ENCODE data around the gene ADAMTSL2. TPM values are rescaled to one million over a fixed set of nuclear protein-coding genes. Genes with fewer than 3 reads are reported as not detected.

ADAMTSL2 gene
- total and polyA plus RNA-seq, 5 donors from 2014 or later: not detected

DNA sequence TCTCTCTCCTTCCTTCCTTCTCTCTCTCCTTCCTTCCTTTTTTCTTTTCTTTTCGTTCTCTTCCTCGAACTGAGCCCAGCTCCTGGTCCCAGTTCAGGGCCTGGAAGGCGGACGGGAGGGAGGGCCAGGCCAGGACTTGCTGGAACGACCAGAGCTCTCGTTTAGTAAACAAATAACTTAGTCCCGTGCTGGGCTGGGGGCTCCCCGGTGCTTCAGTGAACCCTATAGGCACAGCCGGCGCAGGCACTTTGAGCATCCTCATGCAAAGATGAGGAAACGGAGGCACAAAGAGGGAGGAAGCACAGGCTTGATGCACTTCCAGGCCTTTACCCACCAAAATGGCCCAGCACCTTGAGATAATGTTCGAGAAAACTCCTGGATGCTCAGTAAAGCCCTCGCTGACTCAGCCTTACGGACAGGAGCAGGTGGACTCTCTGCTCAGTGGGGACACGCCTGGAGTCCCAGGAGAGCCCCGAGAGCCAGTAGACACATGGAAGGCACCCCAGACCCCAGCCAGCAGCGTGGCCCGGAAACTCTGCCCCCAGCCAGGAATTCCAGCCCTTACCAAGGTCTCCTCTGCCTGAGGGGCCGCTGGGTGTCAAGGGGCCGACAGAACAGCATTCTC lies 55.8 kb downstream of the ADAMTSL2 start:
- DNase-seq (no peak), ATAC-seq (ENCODE audit: low read depth in 2 of 2) (no peak)
- no peaks in the 10 kb centered on the region for H3K36me3 Mint-ChIP-seq
- H3K36me3 ChIP-seq (ENCODE audit: control insufficient read depth, insufficient read depth, low read length): no peaks in the 10 kb centered on the region
- H3K4me3 Mint-ChIP-seq: no peak overlapping the region
- no peaks in the 10 kb centered on the region for H3K27me3 ChIP-seq (ENCODE audit: control insufficient read depth, insufficient read depth, low read length)
- H3K9me3 Mint-ChIP-seq: peaks cover 0 to 2% (median 0%) of the 10 kb centered on the region in 7 donors
- no peak overlapping the region for H3K27ac Mint-ChIP-seq
- H3K4me1 Mint-ChIP-seq: peaks cover 0 to 2% (median 0%) of the 10 kb centered on the region in 4 donors
- no peaks in the 10 kb centered on the region for H3K4me1 ChIP-seq (ENCODE audit: control insufficient read depth, insufficient read depth, low read length, poor library complexity, severe bottlenecking)
- H3K27ac ChIP-seq (ENCODE audit: insufficient read depth, low read length, poor library complexity, severe bottlenecking): no peak overlapping the region
- H3K27me3 Mint-ChIP-seq: no peaks in the 10 kb centered on the region
- no peak overlapping the region for H3K4me3 ChIP-seq (ENCODE audit: low read depth, low read length)
- no peaks in the 10 kb centered on the region for H3K9me3 ChIP-seq (ENCODE audit: control insufficient read depth in 2 of 2, low read length in 2 of 2)

DNA sequence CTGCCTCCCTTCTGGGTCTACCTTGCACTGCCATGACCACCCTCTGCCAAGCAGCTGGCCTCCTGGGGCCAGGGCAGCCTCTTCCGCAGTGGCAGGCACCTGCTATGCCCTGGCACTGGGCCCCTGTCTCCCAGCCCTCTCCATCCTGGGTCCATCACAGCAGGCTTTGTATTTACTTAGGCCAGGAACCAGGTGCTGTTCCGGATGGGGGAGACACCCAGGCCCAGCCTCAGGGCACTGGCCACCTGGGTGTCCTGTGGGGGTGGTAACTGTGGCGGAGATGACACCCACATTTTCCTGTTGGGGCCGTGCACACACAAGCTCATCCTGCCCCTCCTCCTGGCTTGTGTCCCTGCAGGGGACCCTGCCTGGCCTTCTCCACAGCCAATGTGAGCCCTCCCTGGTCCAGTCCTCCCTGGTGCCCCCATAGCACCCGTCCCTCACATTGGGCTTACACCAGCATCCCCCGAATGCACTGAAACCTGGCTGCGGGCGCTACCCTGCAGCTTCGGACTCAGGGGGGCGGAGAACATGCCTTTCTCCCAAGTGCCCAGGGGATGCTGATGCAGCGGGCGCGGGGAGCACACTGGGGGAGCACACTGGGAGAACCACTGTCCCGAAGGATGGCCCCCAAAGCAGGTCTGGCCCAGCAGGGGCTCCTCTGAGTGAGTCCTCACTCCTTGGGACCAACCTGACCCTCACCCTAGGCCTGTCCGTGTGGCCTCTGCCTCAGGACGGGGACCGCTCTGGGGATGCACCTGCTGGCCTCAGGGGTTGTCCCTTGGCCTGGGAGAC lies 56.8 kb downstream of the ADAMTSL2 start:
- no peak overlapping the region for H3K27ac ChIP-seq (ENCODE audit: insufficient read depth, low read length, poor library complexity, severe bottlenecking)
- no peaks in the 10 kb centered on the region for H3K4me1 Mint-ChIP-seq
- no peak overlapping the region for H3K27ac Mint-ChIP-seq
- DNase-seq (no peak), ATAC-seq (ENCODE audit: low read depth in 2 of 2) (no peak)
- H3K4me3 ChIP-seq (ENCODE audit: low read depth, low read length): no peak overlapping the region
- H3K27me3 ChIP-seq (ENCODE audit: control insufficient read depth, insufficient read depth, low read length): no peaks in the 10 kb centered on the region
- no peak overlapping the region for H3K4me3 Mint-ChIP-seq
- peaks cover 0 to 4% (median 0%) of the 10 kb centered on the region in 7 donors for H3K9me3 Mint-ChIP-seq
- no peaks in the 10 kb centered on the region for H3K36me3 ChIP-seq (ENCODE audit: control insufficient read depth, insufficient read depth, low read length)
- no peaks in the 10 kb centered on the region for H3K4me1 ChIP-seq (ENCODE audit: control insufficient read depth, insufficient read depth, low read length, poor library complexity, severe bottlenecking)
- H3K36me3 Mint-ChIP-seq: no peaks in the 10 kb centered on the region
- H3K27me3 Mint-ChIP-seq: peaks cover 4% of the 10 kb centered on the region
- peaks cover 0 to 4% of the 10 kb centered on the region in 2 experiments for H3K9me3 ChIP-seq (ENCODE audit: control insufficient read depth in 2 of 2, low read length in 2 of 2)

DNA sequence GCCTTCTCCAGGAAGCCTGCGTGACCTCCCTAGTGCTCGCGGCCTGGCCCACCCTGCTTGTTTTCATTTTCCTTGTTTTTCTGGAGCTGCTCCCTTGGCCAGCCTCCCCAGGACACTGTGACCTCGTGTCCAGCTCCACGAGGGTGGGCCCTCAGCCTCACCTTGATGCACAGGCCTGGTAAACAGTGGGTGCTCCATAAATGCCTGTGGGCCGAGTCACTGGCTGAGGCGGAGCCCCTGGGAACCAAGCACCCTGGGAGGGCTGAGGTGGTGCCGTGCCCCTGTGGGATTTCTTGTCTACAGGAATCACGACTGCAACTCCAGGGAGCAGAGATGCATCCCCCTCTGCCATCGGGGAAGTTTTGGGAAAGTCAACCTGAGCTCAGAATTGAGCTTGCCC lies 57.5 kb downstream of the ADAMTSL2 start:
- ATAC-seq (ENCODE audit: low read depth in 2 of 2): no peak
- H3K9me3 ChIP-seq (ENCODE audit: control insufficient read depth in 2 of 2, low read length in 2 of 2): peaks cover 5 to 11% of the 10 kb centered on the region in 2 experiments
- H3K27ac Mint-ChIP-seq: no peak overlapping the region

DNA sequence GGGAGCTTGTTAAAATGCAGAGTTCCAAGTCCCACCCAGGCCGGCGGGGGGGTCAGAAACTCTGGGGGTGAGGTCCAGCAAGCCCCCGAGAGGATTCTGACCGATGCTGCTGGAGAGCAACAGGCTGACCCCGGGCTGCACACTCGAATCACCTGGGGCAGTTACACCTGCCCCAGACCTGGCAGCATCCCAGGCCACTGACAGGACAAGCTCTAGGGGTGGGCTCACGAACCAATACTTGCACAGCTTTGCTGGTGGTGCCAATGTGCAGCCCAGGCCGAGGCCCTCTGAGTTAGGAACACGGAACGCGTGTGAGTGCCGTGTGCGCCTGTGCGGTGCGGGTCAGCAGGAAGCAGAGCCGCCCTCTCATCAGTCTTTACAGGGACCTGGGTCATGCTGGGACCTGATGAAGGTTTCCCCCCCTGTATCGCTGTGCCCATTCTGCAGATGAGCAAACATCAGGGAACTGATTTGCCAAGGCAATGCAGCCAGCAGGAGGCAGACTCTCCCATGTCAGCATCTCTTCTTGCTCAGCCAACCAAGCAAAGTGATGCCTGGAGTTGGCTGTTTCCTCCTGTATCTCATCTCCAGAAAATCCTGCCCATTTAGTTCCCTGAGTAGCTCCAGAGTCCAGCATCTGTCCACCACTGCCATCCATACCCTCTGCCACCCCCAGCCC lies 58.4 kb downstream of the ADAMTSL2 start:
- Mint-ChIP-seq H3K4me1 (no peaks in the 10 kb centered on the region), H3K9me3 (peaks cover 3 to 13% (median 7%) of the 10 kb centered on the region in 7 donors), H3K36me3 (no peaks in the 10 kb centered on the region), H3K27ac (peak overlapping the region in 2 of 3 donors; percentile 44 to 74), H3K27me3 (peaks cover 4% of the 10 kb centered on the region), H3K4me3 (no peak overlapping the region)
- no peaks in the 10 kb centered on the region for H3K4me1 ChIP-seq (ENCODE audit: control insufficient read depth, insufficient read depth, low read length, poor library complexity, severe bottlenecking)
- H3K9me3 ChIP-seq (ENCODE audit: control insufficient read depth in 2 of 2, low read length in 2 of 2): peaks cover 13 to 20% of the 10 kb centered on the region in 2 experiments
- H3K27ac ChIP-seq (ENCODE audit: insufficient read depth, low read length, poor library complexity, severe bottlenecking): no peak overlapping the region
- peak in 1 of 3 donors; percentile 39 for DNase-seq
- H3K4me3 ChIP-seq (ENCODE audit: low read depth, low read length): no peak overlapping the region
- no peaks in the 10 kb centered on the region for H3K36me3 ChIP-seq (ENCODE audit: control insufficient read depth, insufficient read depth, low read length)
- ATAC-seq (ENCODE audit: low read depth in 2 of 2): no peak
- H3K27me3 ChIP-seq (ENCODE audit: control insufficient read depth, insufficient read depth, low read length): no peaks in the 10 kb centered on the region

More for the DNA sequence above, 57.5 kb downstream of the ADAMTSL2 start:
- Histone ChIP-seq H3K36me3 (ENCODE audit: control insufficient read depth, insufficient read depth, low read length) (no peaks in the 10 kb centered on the region), H3K27me3 (ENCODE audit: control insufficient read depth, insufficient read depth, low read length) (no peaks in the 10 kb centered on the region), H3K4me1 (ENCODE audit: control insufficient read depth, insufficient read depth, low read length, poor library complexity, severe bottlenecking) (no peaks in the 10 kb centered on the region), H3K4me3 (ENCODE audit: low read depth, low read length) (no peak overlapping the region), H3K27ac (ENCODE audit: insufficient read depth, low read length, poor library complexity, severe bottlenecking) (no peak overlapping the region)
- no peak for DNase-seq
- Mint-ChIP-seq H3K9me3 (peaks cover 1 to 6% (median 2%) of the 10 kb centered on the region in 7 donors), H3K36me3 (no peaks in the 10 kb centered on the region), H3K27me3 (peaks cover 4% of the 10 kb centered on the region), H3K4me3 (no peak overlapping the region), H3K4me1 (no peaks in the 10 kb centered on the region)

DNA sequence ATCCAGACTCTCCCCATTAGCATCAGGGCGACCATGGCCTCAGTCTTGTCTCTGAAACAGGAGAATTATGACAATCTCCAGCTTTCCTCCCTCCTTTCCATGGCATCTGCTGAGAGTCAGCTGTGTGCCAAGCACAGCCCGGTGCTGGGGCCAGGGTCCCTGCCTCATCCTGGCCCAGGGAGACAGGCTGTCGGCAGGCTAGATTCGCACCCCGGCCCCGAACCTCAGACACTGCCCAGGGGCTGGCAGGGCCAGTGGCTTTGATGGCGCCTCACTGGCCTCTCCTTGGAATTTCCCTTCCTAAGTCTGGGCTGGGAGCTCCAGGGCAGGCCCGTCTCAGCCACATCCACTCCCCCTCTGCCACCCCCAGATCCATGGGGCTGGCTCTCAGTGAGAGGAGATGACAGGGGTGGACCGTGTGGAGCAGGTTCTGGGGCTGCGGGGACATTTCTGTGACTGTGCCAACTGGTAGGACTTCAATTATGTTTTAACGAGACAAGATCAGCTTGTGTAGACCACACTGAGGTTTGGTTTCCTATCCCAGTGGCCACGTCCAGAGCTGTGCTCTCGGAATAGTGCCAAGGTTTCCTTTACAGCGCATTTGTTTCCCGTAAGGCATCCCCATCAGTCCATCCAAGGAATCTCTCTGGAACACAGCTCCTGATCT lies 59.2 kb downstream of the ADAMTSL2 start:
- H3K36me3 ChIP-seq (ENCODE audit: control insufficient read depth, insufficient read depth, low read length): no peaks in the 10 kb centered on the region
- Mint-ChIP-seq H3K4me3 (no peak overlapping the region), H3K27me3 (peaks cover 4% of the 10 kb centered on the region), H3K36me3 (no peaks in the 10 kb centered on the region), H3K27ac (no peak overlapping the region), H3K9me3 (peaks cover 1 to 11% (median 7%) of the 10 kb centered on the region in 7 donors), H3K4me1 (no peaks in the 10 kb centered on the region)
- no peak overlapping the region for H3K27ac ChIP-seq (ENCODE audit: insufficient read depth, low read length, poor library complexity, severe bottlenecking)
- no peaks in the 10 kb centered on the region for H3K27me3 ChIP-seq (ENCODE audit: control insufficient read depth, insufficient read depth, low read length)
- peaks cover 14 to 23% of the 10 kb centered on the region in 2 experiments for H3K9me3 ChIP-seq (ENCODE audit: control insufficient read depth in 2 of 2, low read length in 2 of 2)
- no peak overlapping the region for H3K4me3 ChIP-seq (ENCODE audit: low read depth, low read length)
- H3K4me1 ChIP-seq (ENCODE audit: control insufficient read depth, insufficient read depth, low read length, poor library complexity, severe bottlenecking): no peaks in the 10 kb centered on the region
- no peak for DNase-seq
- no peak for ATAC-seq (ENCODE audit: low read depth in 2 of 2)

DNA sequence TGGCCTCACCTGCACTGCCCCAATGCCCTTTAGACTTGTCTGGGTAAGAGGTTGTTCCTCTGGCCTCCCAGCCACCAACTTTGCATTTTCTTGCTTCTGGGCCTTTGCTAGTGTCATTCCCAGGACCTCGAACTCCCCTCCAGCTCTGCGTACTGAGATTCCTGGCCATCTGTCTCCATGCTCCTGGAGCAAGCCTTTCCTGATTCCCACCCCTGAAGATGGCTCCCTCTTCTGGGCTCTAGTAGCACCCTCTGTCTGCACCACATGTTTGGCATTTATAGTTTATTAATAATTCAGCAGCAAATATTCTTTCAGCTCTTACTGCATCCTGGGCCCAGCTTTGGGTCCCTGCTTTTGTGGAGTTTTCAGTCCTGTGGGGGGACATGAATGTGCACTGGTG lies 59.8 kb downstream of the ADAMTSL2 start:
- no peak overlapping the region for H3K4me3 ChIP-seq (ENCODE audit: low read depth, low read length)

DNA sequence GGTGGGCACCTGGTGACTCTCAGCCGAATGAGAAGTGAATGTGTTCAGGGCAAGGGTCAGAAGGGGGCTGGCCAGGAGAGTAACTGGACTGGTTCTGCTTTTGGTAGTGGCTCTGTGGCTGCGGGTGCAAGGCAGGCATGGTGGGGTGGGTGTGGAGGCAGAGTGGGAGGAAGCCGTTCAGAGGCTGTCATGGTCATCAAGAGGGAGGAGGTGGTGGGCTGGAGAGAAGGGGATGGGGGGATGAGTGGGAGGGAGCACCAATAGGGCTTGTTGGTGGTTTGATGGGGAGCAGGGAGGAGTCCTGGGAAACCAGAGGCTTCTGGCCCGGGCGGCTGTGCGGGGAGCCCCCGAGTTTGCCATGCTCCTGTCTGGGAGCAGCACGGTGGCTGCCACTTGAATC lies 61.4 kb downstream of the ADAMTSL2 start:
- Histone ChIP-seq H3K36me3 (ENCODE audit: control insufficient read depth, insufficient read depth, low read length) (no peaks in the 10 kb centered on the region), H3K27me3 (ENCODE audit: control insufficient read depth, insufficient read depth, low read length) (no peaks in the 10 kb centered on the region)
- no peak overlapping the region for H3K4me3 Mint-ChIP-seq

More for the DNA sequence above, 59.8 kb downstream of the ADAMTSL2 start:
- Mint-ChIP-seq H3K4me3 (no peak overlapping the region), H3K36me3 (no peaks in the 10 kb centered on the region), H3K27me3 (peaks cover 4% of the 10 kb centered on the region), H3K27ac (no peak overlapping the region), H3K9me3 (peaks cover 1 to 11% (median 7%) of the 10 kb centered on the region in 7 donors), H3K4me1 (no peaks in the 10 kb centered on the region)
- no peak for ATAC-seq (ENCODE audit: low read depth in 2 of 2)
- no peak for DNase-seq
- Histone ChIP-seq H3K36me3 (ENCODE audit: control insufficient read depth, insufficient read depth, low read length) (no peaks in the 10 kb centered on the region), H3K27ac (ENCODE audit: insufficient read depth, low read length, poor library complexity, severe bottlenecking) (no peak overlapping the region), H3K9me3 (ENCODE audit: control insufficient read depth in 2 of 2, low read length in 2 of 2) (peaks cover 14 to 23% of the 10 kb centered on the region in 2 experiments), H3K4me1 (ENCODE audit: control insufficient read depth, insufficient read depth, low read length, poor library complexity, severe bottlenecking) (no peaks in the 10 kb centered on the region), H3K27me3 (ENCODE audit: control insufficient read depth, insufficient read depth, low read length) (no peaks in the 10 kb centered on the region)

More for the DNA sequence above, 61.4 kb downstream of the ADAMTSL2 start:
- no peak for ATAC-seq (ENCODE audit: low read depth in 2 of 2)
- H3K9me3 Mint-ChIP-seq: peaks cover 1 to 11% (median 7%) of the 10 kb centered on the region in 7 donors
- Histone ChIP-seq H3K4me1 (ENCODE audit: control insufficient read depth, insufficient read depth, low read length, poor library complexity, severe bottlenecking) (no peaks in the 10 kb centered on the region), H3K4me3 (ENCODE audit: low read depth, low read length) (no peak overlapping the region), H3K27ac (ENCODE audit: insufficient read depth, low read length, poor library complexity, severe bottlenecking) (no peak overlapping the region), H3K9me3 (ENCODE audit: control insufficient read depth in 2 of 2, low read length in 2 of 2) (peaks cover 14 to 23% of the 10 kb centered on the region in 2 experiments)
- H3K27ac Mint-ChIP-seq: no peak overlapping the region
- H3K4me1 Mint-ChIP-seq: no peaks in the 10 kb centered on the region
- peaks cover 4% of the 10 kb centered on the region for H3K27me3 Mint-ChIP-seq
- no peak for DNase-seq
- no peaks in the 10 kb centered on the region for H3K36me3 Mint-ChIP-seq

All from CD4-positive, CD25-positive, alpha-beta regulatory T cell (primary cell).